Spleen (tissue), 11 donors: Measurements from ENCODE around the gene ATXN10. TPM values are rescaled to one million over a fixed set of nuclear protein-coding genes. Genes with fewer than 3 reads are reported as not detected.

Experiments
- DNase-seq: peaks from one replicate; pipeline ENCODE4 v3.0.0-alpha.2; 2020
- H3K27ac ChIP-seq, 8 donors: fragments of 200-600 bp; sonication (generic) in 7 of 8; 1 replicate in 4 of 8; 2 replicates in 4 of 8; pipeline versions ENCODE4 v1.5.0 to v1.8.0; 2016 to 2021; ENCODE audit warnings: inconsistent platforms in 4 of 8, mild to moderate bottlenecking in 4 of 8, moderate library complexity in 1 of 8
- H3K27me3 ChIP-seq, 7 donors: fragments of 200-600 bp; sonication (generic) in 6 of 7; replicated peaks in 1 of 7; 1 replicate in 4 of 7; 2 replicates in 3 of 7; pipeline versions ENCODE4 v1.5.0 to v1.8.0; 2016 to 2021; ENCODE audit warnings: inconsistent platforms in 3 of 7, mild to moderate bottlenecking in 1 of 7
- H3K36me3 ChIP-seq, 6 donors: fragments of 200-600 bp; sonication (generic) in 5 of 6; 1 replicate in 4 of 6; 2 replicates in 2 of 6; pipeline versions ENCODE4 v1.5.0 to v1.8.0; 2016 to 2021; ENCODE audit warnings: inconsistent platforms in 2 of 6
- H3K4me1 ChIP-seq, 6 donors: fragments of 200-600 bp; sonication (generic) in 5 of 6; 1 replicate in 3 of 6; 2 replicates in 3 of 6; pipeline versions ENCODE4 v1.5.0 to v1.8.0; 2016 to 2021; ENCODE audit warnings: inconsistent platforms in 3 of 6
- H3K4me3 ChIP-seq, 8 donors: fragments of 200-600 bp; sonication (generic) in 7 of 8; 1 replicate in 4 of 8; 2 replicates in 4 of 8; pipeline versions ENCODE4 v1.5.0 to v1.8.0; 2016 to 2021; ENCODE audit warnings: inconsistent platforms in 4 of 8, mild to moderate bottlenecking in 4 of 8, moderate library complexity in 2 of 8
- H3K9me3 ChIP-seq, 8 donors: fragments of 200-600 bp; sonication (generic) in 7 of 8; 1 replicate in 4 of 8; 2 replicates in 4 of 8; pipeline versions ENCODE4 v1.5.0 to v1.8.0; 2016 to 2021; ENCODE audit warnings: inconsistent platforms in 4 of 8
- CTCF ChIP-seq, 11 experiments: fragments of 200-600 bp in 7 of 11; fragments of 450-650 bp in 4 of 11; sonication (generic) in 4 of 11; IDR thresholded peaks in 8 of 11; conservative IDR thresholded peaks in 3 of 11; 1 replicate in 7 of 11; 2 replicates in 4 of 11; pipeline versions ENCODE4 v1.4.0 to v1.8.0; 2016 to 2021; ENCODE audit warnings: antibody characterized with exemption in 11 of 11, inconsistent platforms in 4 of 11, mild to moderate bottlenecking in 1 of 11
- POLR2A ChIP-seq, 3 donors: fragments of 450-650 bp; IDR thresholded peaks; one replicate each; pipeline ENCODE4 v1.5.1; 2017; ENCODE audit warnings: antibody characterized with exemption in 3 of 3, mild to moderate bottlenecking in 1 of 3
- POLR2AphosphoS5 ChIP-seq, 3 donors: sonication (generic); formaldehyde crosslinking; IDR thresholded peaks; one replicate each; pipeline ENCODE4 v1.5.1; 2017; ENCODE audit warnings: antibody characterized with exemption in 3 of 3
- WGBS, 5 donors: extraction: QIAGEN DNeasy Blood & Tissue Kit in 3 of 5; methylation state at CpG; one replicate each; pipeline versions ENCODE4 v1.1.5 to v1.1.7; 2013 to 2018; 5-methylcytosine and 5-hydroxymethylcytosine counted together
- intact Hi-C: fragments of 100-400 bp; cut with DNase I; formaldehyde crosslinking; loops from one replicate; pipeline ENCODE4 v1.15.0; 2023; ENCODE audit warnings: low total_unique reads
- polyA plus RNA-seq, 3 donors: library from polyadenylated mRNA; stranded (reverse); fragments of 200-250 nt; gene quantifications; one replicate each; pipeline ENCODE4 v1.2.1, GENCODE V29; 2013
- total RNA-seq, 7 donors: library from RNA; depleted of rRNA in 3 of 7; stranded (reverse); fragments of >200 nt in 3 of 7; fragmentation: NEBNext Ultra II Directional in 4 of 7; extraction: Animal tissue kit (Norgen Biotek cat#: 25700) in 4 of 7; gene quantifications; one replicate each; pipeline versions ENCODE4 v1.1.0 to v1.2.1, GENCODE V29; 2016 to 2021
- donor health status: healthy with polysubstance abuse.
- donor health status: DM: no; HTN: no; CAD: no; lungs with moderate emphysema.
- donor health status: DM: no; HTN: no; CAD: no.
- donor health status: Bipolar disorder and iron deficiency.
- donor health status: healthy.
- donor health status: DM: no; HTN: no; CAD: no.
- donor health status: DM: yes; HTN: yes; CAD: no.

Gene ATXN10
- total and polyA plus RNA-seq, 10 donors, result 46.1 to 119 (median 84.6) TPM

- WGBS, 5 donors, result 9 to 26% (median 11%) methylated on average over 11 to 32 of the region's 32 CpGs
- Histone ChIP-seq H3K9me3 (no peaks in the 10 kb centered on the region), H3K27ac (peak overlapping the region; percentile 72 to 89 (median 84)), H3K36me3 (peaks cover 0 to 7% (median 0%) of the 10 kb centered on the region in 6 donors), H3K4me3 (peak overlapping the region; percentile 66 to 92 (median 84)), H3K4me1 (peaks cover 12 to 45% (median 34%) of the 10 kb centered on the region in 6 donors), H3K27me3 (no peaks in the 10 kb centered on the region)
- peak; percentile 75 for DNase-seq
- TF ChIP-seq POLR2A (IDR thresholded peaks at IDR 0.05), result no peak
- no peak for TF ChIP-seq CTCF (IDR thresholded peaks at IDR 0.05 in 8 of 11, conservative IDR thresholded peaks at IDR 0.05 in 3 of 11)
- no peak for TF ChIP-seq POLR2AphosphoS5 (IDR thresholded peaks at IDR 0.05)
- intact Hi-C loops, result no loop called here
These were observed 452 bp upstream of the ATXN10 start for GRCh38 chr22:45670981-45671782.

GRCh38 chr22:45672564-45673481, 1.2 kb downstream of the ATXN10 start:
- Histone ChIP-seq H3K36me3 (peaks cover 0 to 11% (median 2%) of the 10 kb centered on the region in 6 donors), H3K4me1 (peaks cover 12 to 51% (median 34%) of the 10 kb centered on the region in 6 donors), H3K27ac (peak overlapping the region; percentile 72 to 89 (median 84)), H3K4me3 (peak overlapping the region; percentile 66 to 92 (median 84)), H3K27me3 (no peaks in the 10 kb centered on the region), H3K9me3 (no peaks in the 10 kb centered on the region)
- TF ChIP-seq POLR2A (IDR thresholded peaks at IDR 0.05), result no peak
- no peak for TF ChIP-seq CTCF (IDR thresholded peaks at IDR 0.05 in 8 of 11, conservative IDR thresholded peaks at IDR 0.05 in 3 of 11)
- no peak for TF ChIP-seq POLR2AphosphoS5 (IDR thresholded peaks at IDR 0.05)
- DNase-seq, result no peak
- WGBS, 5 donors, result 16 to 37% (median 19%) methylated on average over 9 to 14 of the region's 14 CpGs
- intact Hi-C loops, result no loop called here

GRCh38 chr22:45673482-45674175, 2.0 kb downstream of the ATXN10 start:
- WGBS, 5 donors, result 57 to 73% (median 70%) methylated on average over 10 of the region's 10 CpGs

More at GRCh38 chr22:45673482-45674175, 2.0 kb downstream of the ATXN10 start:
- Histone ChIP-seq H3K36me3 (peaks cover 0 to 11% (median 2%) of the 10 kb centered on the region in 6 donors), H3K9me3 (no peaks in the 10 kb centered on the region), H3K27ac (no peak overlapping the region), H3K4me3 (peak overlapping the region in 2 of 8 donors; percentile 75 to 92), H3K27me3 (no peaks in the 10 kb centered on the region), H3K4me1 (peaks cover 12 to 58% (median 36%) of the 10 kb centered on the region in 6 donors)
- intact Hi-C loops, result no loop called here
- no peak for DNase-seq
- no peak for TF ChIP-seq POLR2A (IDR thresholded peaks at IDR 0.05)
- TF ChIP-seq CTCF (IDR thresholded peaks at IDR 0.05 in 8 of 11, conservative IDR thresholded peaks at IDR 0.05 in 3 of 11), result no peak
- no peak for TF ChIP-seq POLR2AphosphoS5 (IDR thresholded peaks at IDR 0.05)
